ENCODE data around the gene WIF1. TPM values are rescaled to one million over a fixed set of nuclear protein-coding genes. Genes with fewer than 3 reads are reported as not detected.

Gene WIF1
- total and polyA plus RNA-seq, 2 of the 4 experiments (the other 2 are of a cell fraction): not detected

GRCh38 chr12:65156366-65156841 is 35.3 kb upstream of the WIF1 start:
- no peak overlapping the region for H2AFZ ChIP-seq (replicated peaks; ENCODE audit: low read length, poor library complexity)
- ATAC-seq (ENCODE audit: low read depth) (no peak), DNase-seq (peak; percentile 5)
- H2AK5ac ChIP-seq (ENCODE audit: low read depth, low read length): no peak overlapping the region
- no peak overlapping the region for H4K91ac ChIP-seq (ENCODE audit: insufficient read depth, low read depth, low read length)
- dilution Hi-C loops (cut with HindIII; ENCODE audit: low sequenced_read_pairs, unreplicated experiment): no loop called here
- no peak overlapping the region for H3K9ac ChIP-seq (ENCODE audit: low read depth, low read length)
- H2BK15ac ChIP-seq (ENCODE audit: low read depth, low read length): no peak overlapping the region
- H3K9me1 ChIP-seq (ENCODE audit: insufficient read depth, low read length): no peaks in the 10 kb centered on the region
- H3K36me3 ChIP-seq (ENCODE audit: control insufficient read depth, insufficient read depth, low read length): no peaks in the 10 kb centered on the region
- intact Hi-C loops (cut with micrococcal nuclease): no loop called here
- no peak overlapping the region for H2AK9ac ChIP-seq (replicated peaks; ENCODE audit: low read depth, low read length, poor library complexity)
- peak overlapping the region; percentile 69; the same call in 1 of the 2 replicates for H3K18ac ChIP-seq (ENCODE audit: low read depth, low read length)
- POLR2A ChIA-PET (ENCODE audit: unreplicated experiment): interaction anchor here (0.5 kb wide), 1 partner anchor 386 kb away, joined by 4 read pairs; no protein-coding TSS in a partner anchor
- H4K20me1 ChIP-seq (ENCODE audit: insufficient read depth, low read length): no peaks in the 10 kb centered on the region
- in situ Hi-C loops (cut with MboI; ENCODE audit: low sequenced_read_pairs): no loop called here
- no peak overlapping the region for H4K8ac ChIP-seq (ENCODE audit: low read depth in 2 of 2, low read length in 2 of 2)
- no peak overlapping the region for H3K14ac ChIP-seq (replicated peaks; ENCODE audit: low read depth, low read length)
- no peaks in the 10 kb centered on the region for H3K4me1 ChIP-seq (ENCODE audit: control insufficient read depth, insufficient read depth, low read length)
- peak overlapping the region; percentile 41 for H2BK120ac ChIP-seq (ENCODE audit: low read depth, low read length)
- H3K4ac ChIP-seq (ENCODE audit: low read depth, low read length): 0 out of 2 replicates have a peak overlapping the region, but pooled peaks have one; percentile 22
- no peak overlapping the region for H2BK5ac ChIP-seq (ENCODE audit: low read depth, low read length, poor library complexity, severe bottlenecking)
- H3K4me2 ChIP-seq (ENCODE audit: low read depth, low read length): no peak overlapping the region
- no peak overlapping the region for H3K56ac ChIP-seq (ENCODE audit: extremely low read depth, insufficient read depth, low read length)
- no peak overlapping the region for H3K27ac ChIP-seq (ENCODE audit: insufficient read depth, low read length)
- CTCF ChIA-PET: interaction anchor here (0.6 kb wide), 1 partner anchor 56 kb away, joined by 5 read pairs; no protein-coding TSS in a partner anchor
- H3K27me3 ChIP-seq (ENCODE audit: control insufficient read depth, insufficient read depth, low read length): peaks cover 10% of the 10 kb centered on the region
- H3K79me1 ChIP-seq (ENCODE audit: low read depth in 1 of 2, low read length in 2 of 2): no peaks in the 10 kb centered on the region
- H3K23ac ChIP-seq (ENCODE audit: low read depth, low read length): no peak overlapping the region
- no CpG with 5 or more reads among the region's 2 CpGs for WGBS, 2 experiments (ENCODE audit: extremely low coverage in 2 of 2, insufficient read length in 1 of 2)
- peak overlapping the region; percentile 75; the same call in 1 of the 2 replicates for H4K5ac ChIP-seq (ENCODE audit: low read depth, low read length)
- TF ChIP-seq ELK1 (IDR thresholded peaks at IDR 0.05; ENCODE audit: borderline replicate concordance, low read depth, low read length) (no peak), CHD1 (IDR thresholded peaks at IDR 0.05; ENCODE audit: low read depth, low read length) (no peak), MAFK (IDR thresholded peaks at IDR 0.05; ENCODE audit: low read depth, low read length) (peak; percentile 80), CEBPB (IDR thresholded peaks at IDR 0.05; ENCODE audit: low read depth, low read length) (no peak), FOS (IDR thresholded peaks at IDR 0.05; ENCODE audit: low read depth, low read length) (no peak), NFE2L2 (IDR thresholded peaks at IDR 0.05; ENCODE audit: low read depth, low read length) (peak; percentile 95), MAZ (IDR thresholded peaks at IDR 0.05; ENCODE audit: borderline replicate concordance, low read depth, low read length) (no peak), MXI1 (IDR thresholded peaks at IDR 0.05; ENCODE audit: borderline replicate concordance, low read depth, low read length) (no peak)
- TF ChIP-seq, protein P1, sequence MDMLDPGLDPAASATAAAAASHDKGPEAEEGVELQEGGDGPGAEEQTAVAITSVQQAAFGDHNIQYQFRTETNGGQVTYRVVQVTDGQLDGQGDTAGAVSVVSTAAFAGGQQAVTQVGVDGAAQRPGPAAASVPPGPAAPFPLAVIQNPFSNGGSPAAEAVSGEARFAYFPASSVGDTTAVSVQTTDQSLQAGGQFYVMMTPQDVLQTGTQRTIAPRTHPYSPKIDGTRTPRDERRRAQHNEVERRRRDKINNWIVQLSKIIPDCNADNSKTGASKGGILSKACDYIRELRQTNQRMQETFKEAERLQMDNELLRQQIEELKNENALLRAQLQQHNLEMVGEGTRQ (IDR thresholded peaks at IDR 0.05; ENCODE audit: low read depth, low read length): no peak
- TF ChIP-seq, protein P2, sequence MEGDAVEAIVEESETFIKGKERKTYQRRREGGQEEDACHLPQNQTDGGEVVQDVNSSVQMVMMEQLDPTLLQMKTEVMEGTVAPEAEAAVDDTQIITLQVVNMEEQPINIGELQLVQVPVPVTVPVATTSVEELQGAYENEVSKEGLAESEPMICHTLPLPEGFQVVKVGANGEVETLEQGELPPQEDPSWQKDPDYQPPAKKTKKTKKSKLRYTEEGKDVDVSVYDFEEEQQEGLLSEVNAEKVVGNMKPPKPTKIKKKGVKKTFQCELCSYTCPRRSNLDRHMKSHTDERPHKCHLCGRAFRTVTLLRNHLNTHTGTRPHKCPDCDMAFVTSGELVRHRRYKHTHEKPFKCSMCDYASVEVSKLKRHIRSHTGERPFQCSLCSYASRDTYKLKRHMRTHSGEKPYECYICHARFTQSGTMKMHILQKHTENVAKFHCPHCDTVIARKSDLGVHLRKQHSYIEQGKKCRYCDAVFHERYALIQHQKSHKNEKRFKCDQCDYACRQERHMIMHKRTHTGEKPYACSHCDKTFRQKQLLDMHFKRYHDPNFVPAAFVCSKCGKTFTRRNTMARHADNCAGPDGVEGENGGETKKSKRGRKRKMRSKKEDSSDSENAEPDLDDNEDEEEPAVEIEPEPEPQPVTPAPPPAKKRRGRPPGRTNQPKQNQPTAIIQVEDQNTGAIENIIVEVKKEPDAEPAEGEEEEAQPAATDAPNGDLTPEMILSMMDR (conservative IDR thresholded peaks at IDR 0.05; ENCODE audit: low read depth, low read length): no peak
- no peak overlapping the region for H3K4me3 ChIP-seq (ENCODE audit: insufficient read depth, low read depth, low read length)
- no TSS peak for BruUV-seq (replicated peaks)
- H3K9me3 ChIP-seq (ENCODE audit: control insufficient read depth, insufficient read depth, low read length): no peaks in the 10 kb centered on the region
- H2BK20ac ChIP-seq (ENCODE audit: low read depth, low read length): peak overlapping the region; percentile 32; the same call in 1 of the 2 replicates

Measured in IMR-90 (cell line).